ENCODE results near the gene CEP43.

Gene CEP43

GRCh38 chr6:166959911-166960608 is 39.1 kb upstream of the CEP43 start:
- Histone ChIP-seq H3K27ac (replicated peaks) (peak overlapping the region; percentile 93), H3K27me3 (ENCODE audit: insufficient read depth, poor library complexity, severe bottlenecking) (no peaks in the 10 kb centered on the region), H3K4me3 (replicated peaks; ENCODE audit: insufficient read depth, low read length) (no peak overlapping the region)
- TF ChIP-seq, protein P1, sequence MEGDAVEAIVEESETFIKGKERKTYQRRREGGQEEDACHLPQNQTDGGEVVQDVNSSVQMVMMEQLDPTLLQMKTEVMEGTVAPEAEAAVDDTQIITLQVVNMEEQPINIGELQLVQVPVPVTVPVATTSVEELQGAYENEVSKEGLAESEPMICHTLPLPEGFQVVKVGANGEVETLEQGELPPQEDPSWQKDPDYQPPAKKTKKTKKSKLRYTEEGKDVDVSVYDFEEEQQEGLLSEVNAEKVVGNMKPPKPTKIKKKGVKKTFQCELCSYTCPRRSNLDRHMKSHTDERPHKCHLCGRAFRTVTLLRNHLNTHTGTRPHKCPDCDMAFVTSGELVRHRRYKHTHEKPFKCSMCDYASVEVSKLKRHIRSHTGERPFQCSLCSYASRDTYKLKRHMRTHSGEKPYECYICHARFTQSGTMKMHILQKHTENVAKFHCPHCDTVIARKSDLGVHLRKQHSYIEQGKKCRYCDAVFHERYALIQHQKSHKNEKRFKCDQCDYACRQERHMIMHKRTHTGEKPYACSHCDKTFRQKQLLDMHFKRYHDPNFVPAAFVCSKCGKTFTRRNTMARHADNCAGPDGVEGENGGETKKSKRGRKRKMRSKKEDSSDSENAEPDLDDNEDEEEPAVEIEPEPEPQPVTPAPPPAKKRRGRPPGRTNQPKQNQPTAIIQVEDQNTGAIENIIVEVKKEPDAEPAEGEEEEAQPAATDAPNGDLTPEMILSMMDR (IDR thresholded peaks at IDR 0.05; ENCODE audit: insufficient read depth, low read length): no peak
- TF ChIP-seq, protein P2, sequence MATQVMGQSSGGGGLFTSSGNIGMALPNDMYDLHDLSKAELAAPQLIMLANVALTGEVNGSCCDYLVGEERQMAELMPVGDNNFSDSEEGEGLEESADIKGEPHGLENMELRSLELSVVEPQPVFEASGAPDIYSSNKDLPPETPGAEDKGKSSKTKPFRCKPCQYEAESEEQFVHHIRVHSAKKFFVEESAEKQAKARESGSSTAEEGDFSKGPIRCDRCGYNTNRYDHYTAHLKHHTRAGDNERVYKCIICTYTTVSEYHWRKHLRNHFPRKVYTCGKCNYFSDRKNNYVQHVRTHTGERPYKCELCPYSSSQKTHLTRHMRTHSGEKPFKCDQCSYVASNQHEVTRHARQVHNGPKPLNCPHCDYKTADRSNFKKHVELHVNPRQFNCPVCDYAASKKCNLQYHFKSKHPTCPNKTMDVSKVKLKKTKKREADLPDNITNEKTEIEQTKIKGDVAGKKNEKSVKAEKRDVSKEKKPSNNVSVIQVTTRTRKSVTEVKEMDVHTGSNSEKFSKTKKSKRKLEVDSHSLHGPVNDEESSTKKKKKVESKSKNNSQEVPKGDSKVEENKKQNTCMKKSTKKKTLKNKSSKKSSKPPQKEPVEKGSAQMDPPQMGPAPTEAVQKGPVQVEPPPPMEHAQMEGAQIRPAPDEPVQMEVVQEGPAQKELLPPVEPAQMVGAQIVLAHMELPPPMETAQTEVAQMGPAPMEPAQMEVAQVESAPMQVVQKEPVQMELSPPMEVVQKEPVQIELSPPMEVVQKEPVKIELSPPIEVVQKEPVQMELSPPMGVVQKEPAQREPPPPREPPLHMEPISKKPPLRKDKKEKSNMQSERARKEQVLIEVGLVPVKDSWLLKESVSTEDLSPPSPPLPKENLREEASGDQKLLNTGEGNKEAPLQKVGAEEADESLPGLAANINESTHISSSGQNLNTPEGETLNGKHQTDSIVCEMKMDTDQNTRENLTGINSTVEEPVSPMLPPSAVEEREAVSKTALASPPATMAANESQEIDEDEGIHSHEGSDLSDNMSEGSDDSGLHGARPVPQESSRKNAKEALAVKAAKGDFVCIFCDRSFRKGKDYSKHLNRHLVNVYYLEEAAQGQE (IDR thresholded peaks at IDR 0.05; ENCODE audit: insufficient replicate concordance, low read depth): no peak
- TF ChIP-seq GABPA (IDR thresholded peaks at IDR 0.05; ENCODE audit: low read depth): no peak
- no peak for DNase-seq (ENCODE audit: low read depth in 1 of 2, low spot score in 1 of 2)

DNA sequence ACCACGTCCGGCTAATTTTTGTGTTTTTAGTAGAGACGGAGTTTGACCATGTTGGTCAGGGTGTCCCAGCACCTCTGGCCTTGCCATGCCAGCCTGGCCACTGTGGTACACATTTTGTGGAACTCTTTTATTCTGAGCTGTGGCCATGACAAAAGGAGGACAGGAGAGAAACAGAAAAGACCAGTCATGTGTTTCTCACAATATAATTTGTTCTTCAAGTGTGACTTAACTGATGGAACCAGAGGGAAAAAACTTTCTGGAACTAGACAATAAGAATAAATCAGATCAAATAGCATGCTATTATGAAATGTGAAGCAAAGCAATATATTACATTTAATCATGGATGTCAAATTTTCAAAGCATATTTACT is 38.6 kb upstream of the CEP43 start:
- DNase-seq (ENCODE audit: low read depth in 1 of 2, low spot score in 1 of 2): no peak
- H3K27ac ChIP-seq (replicated peaks): no peak overlapping the region
- no peaks in the 10 kb centered on the region for H3K27me3 ChIP-seq (ENCODE audit: insufficient read depth, poor library complexity, severe bottlenecking)
- H3K4me3 ChIP-seq (replicated peaks; ENCODE audit: insufficient read depth, low read length): no peak overlapping the region
- TF ChIP-seq, protein P2 (IDR thresholded peaks at IDR 0.05; ENCODE audit: insufficient replicate concordance, low read depth): no peak
- TF ChIP-seq POLR2AphosphoS5 (IDR thresholded peaks at IDR 0.05; ENCODE audit: low read depth) (no peak), SPI1 (IDR thresholded peaks at IDR 0.05; ENCODE audit: borderline replicate concordance, low read depth) (no peak), GABPA (IDR thresholded peaks at IDR 0.05; ENCODE audit: low read depth) (no peak)
- TF ChIP-seq, protein P1 (IDR thresholded peaks at IDR 0.05; ENCODE audit: insufficient read depth, low read length): no peak

GRCh38 chr6:166966268-166966667 is 32.9 kb upstream of the CEP43 start:
- no peak for DNase-seq (ENCODE audit: low read depth in 1 of 2, low spot score in 1 of 2)
- Histone ChIP-seq H3K27me3 (ENCODE audit: insufficient read depth, poor library complexity, severe bottlenecking) (no peaks in the 10 kb centered on the region), H3K4me3 (replicated peaks; ENCODE audit: insufficient read depth, low read length) (no peak overlapping the region), H3K27ac (replicated peaks) (no peak overlapping the region)
- TF ChIP-seq SPI1 (IDR thresholded peaks at IDR 0.05; ENCODE audit: borderline replicate concordance, low read depth) (no peak), POLR2AphosphoS5 (IDR thresholded peaks at IDR 0.05; ENCODE audit: low read depth) (no peak), GABPA (IDR thresholded peaks at IDR 0.05; ENCODE audit: low read depth) (no peak)
- TF ChIP-seq, protein P1 (IDR thresholded peaks at IDR 0.05; ENCODE audit: insufficient read depth, low read length): no peak
- TF ChIP-seq, protein P2 (IDR thresholded peaks at IDR 0.05; ENCODE audit: insufficient replicate concordance, low read depth): no peak

Measured in HL-60 (cell line).